Measurements from ENCODE around the gene ELF4. TPM values are rescaled to one million over a fixed set of nuclear protein-coding genes. Genes with fewer than 3 reads are reported as not detected.

Gene ELF4
- total RNA-seq, 1 experiment from 2014 or later = 19.5 TPM

- CTCF ChIA-PET = no interaction called here
- intact Hi-C loops (cut with micrococcal nuclease) = no loop called here
- H3K4me1 Mint-ChIP-seq (ENCODE audit: insufficient read depth, unreplicated experiment) = no peaks in the 10 kb centered on the region
- H3K36me3 Mint-ChIP-seq (ENCODE audit: insufficient read depth, unreplicated experiment) = peaks cover 16% of the 10 kb centered on the region
- no peak for DNase-seq (ENCODE audit: unreplicated experiment)
- no peak overlapping the region for H3K4me3 Mint-ChIP-seq (ENCODE audit: unreplicated experiment)
- no peak overlapping the region for H3K27ac Mint-ChIP-seq (ENCODE audit: low read depth, unreplicated experiment)
- H3K9me3 Mint-ChIP-seq (ENCODE audit: unreplicated experiment) = no peaks in the 10 kb centered on the region
- peaks cover 27% of the 10 kb centered on the region for H3K27me3 Mint-ChIP-seq (ENCODE audit: insufficient read depth, unreplicated experiment)
- POLR2A ChIA-PET = interaction anchor here (0.6 kb wide), 1 partner anchor 225 kb away, joined by 3 read pairs; no protein-coding TSS in a partner anchor
- TF ChIP-seq CTCF (IDR thresholded peaks at IDR 0.05; ENCODE audit: unreplicated experiment) = no peak
- BruUV-seq (replicated peaks) = no TSS peak
These were observed 55.2 kb downstream of the ELF4 start for GRCh38 chrX:130055103-130055502.

- DNase-seq (ENCODE audit: unreplicated experiment) = no peak
- peaks cover 27% of the 10 kb centered on the region for H3K27me3 Mint-ChIP-seq (ENCODE audit: insufficient read depth, unreplicated experiment)
- no TSS peak for BruUV-seq (replicated peaks)
- intact Hi-C loops (cut with micrococcal nuclease) = no loop called here
- no peaks in the 10 kb centered on the region for H3K4me1 Mint-ChIP-seq (ENCODE audit: insufficient read depth, unreplicated experiment)
- ChIA-PET POLR2A (no interaction called here), CTCF (interaction anchor here (0.6 to 1.1 kb wide), 4 partner anchors 21 to 68 kb away, joined by 3 to 4 read pairs (median 3); no protein-coding TSS in a partner anchor)
- H3K36me3 Mint-ChIP-seq (ENCODE audit: insufficient read depth, unreplicated experiment) = peaks cover 21% of the 10 kb centered on the region
- H3K9me3 Mint-ChIP-seq (ENCODE audit: unreplicated experiment) = no peaks in the 10 kb centered on the region
- H3K4me3 Mint-ChIP-seq (ENCODE audit: unreplicated experiment) = no peak overlapping the region
- H3K27ac Mint-ChIP-seq (ENCODE audit: low read depth, unreplicated experiment) = no peak overlapping the region
- no peak for TF ChIP-seq CTCF (IDR thresholded peaks at IDR 0.05; ENCODE audit: unreplicated experiment)
These were observed 57.1 kb downstream of the ELF4 start for GRCh38 chrX:130053236-130053635.

- Mint-ChIP-seq H3K27me3 (ENCODE audit: insufficient read depth, unreplicated experiment) (peaks cover 38% of the 10 kb centered on the region), H3K4me1 (ENCODE audit: insufficient read depth, unreplicated experiment) (no peaks in the 10 kb centered on the region), H3K9me3 (ENCODE audit: unreplicated experiment) (no peaks in the 10 kb centered on the region), H3K36me3 (ENCODE audit: insufficient read depth, unreplicated experiment) (peaks cover 21% of the 10 kb centered on the region), H3K4me3 (ENCODE audit: unreplicated experiment) (no peak overlapping the region), H3K27ac (ENCODE audit: low read depth, unreplicated experiment) (no peak overlapping the region)
- no peak for DNase-seq (ENCODE audit: unreplicated experiment)
- CTCF ChIA-PET = interaction anchor here (0.6 to 1.3 kb wide), 2 partner anchors 28 to 414 kb away, joined by 3 to 4 read pairs; no protein-coding TSS in a partner anchor
- no peak for TF ChIP-seq CTCF (IDR thresholded peaks at IDR 0.05; ENCODE audit: unreplicated experiment)
- POLR2A ChIA-PET = no interaction called here
- intact Hi-C loops (cut with micrococcal nuclease) = no loop called here
- no TSS peak for BruUV-seq (replicated peaks)
These were observed 59.0 kb downstream of the ELF4 start for GRCh38 chrX:130051176-130051845.

GRCh38 chrX:130049821-130050220 is 60.5 kb downstream of the ELF4 start:
- H3K27ac Mint-ChIP-seq (ENCODE audit: low read depth, unreplicated experiment) = no peak overlapping the region
- ChIA-PET POLR2A (no interaction called here), CTCF (interaction anchor here (0.7 kb wide), 1 partner anchor 9 kb away, joined by 3 read pairs; no protein-coding TSS in a partner anchor)
- peaks cover 37% of the 10 kb centered on the region for H3K27me3 Mint-ChIP-seq (ENCODE audit: insufficient read depth, unreplicated experiment)
- no peak for DNase-seq (ENCODE audit: unreplicated experiment)
- BruUV-seq (replicated peaks) = no TSS peak
- no peaks in the 10 kb centered on the region for H3K4me1 Mint-ChIP-seq (ENCODE audit: insufficient read depth, unreplicated experiment)
- no peak overlapping the region for H3K4me3 Mint-ChIP-seq (ENCODE audit: unreplicated experiment)
- peaks cover 10% of the 10 kb centered on the region for H3K36me3 Mint-ChIP-seq (ENCODE audit: insufficient read depth, unreplicated experiment)
- no peaks in the 10 kb centered on the region for H3K9me3 Mint-ChIP-seq (ENCODE audit: unreplicated experiment)
- no peak for TF ChIP-seq CTCF (IDR thresholded peaks at IDR 0.05; ENCODE audit: unreplicated experiment)
- intact Hi-C loops (cut with micrococcal nuclease) = no loop called here
